GM23338 (cell line): ENCODE data around the gene SH3RF3. TPM values are rescaled to one million over a fixed set of nuclear protein-coding genes. Genes with fewer than 3 reads are reported as not detected.

ENCODE experiments used
- ATAC-seq: fragments of 200-7000 bp; cut with Tn5 transposase; 3 replicates; pipeline ENCODE4 v1.9.1; 2020
- DNase-seq: peaks from one replicate; pipeline ENCODE4 v3.0.0-alpha.2; 2015; ENCODE audit warnings: low spot score
- H2AFZ ChIP-seq: fragments of 200-600 bp; sonication (generic); 2 replicates; pipeline ENCODE4 v1.8.0; 2016; ENCODE audit warnings: antibody characterized with exemption, mild to moderate bottlenecking, moderate library complexity
- H3F3A ChIP-seq: fragments of 200-600 bp; sonication (generic); replicated peaks from 2 replicates; pipeline ENCODE4 v1.8.0; 2017; ENCODE audit warnings: antibody characterized with exemption, mixed run types, low read depth
- H3K27ac ChIP-seq: fragments of 200-600 bp; sonication (generic); 2 replicates; pipeline ENCODE4 v1.6.1; 2016; ENCODE audit warnings: low read depth
- H3K27me3 ChIP-seq: fragments of 200-600 bp; sonication (generic); 2 replicates; pipeline ENCODE4 v1.8.0; 2016; ENCODE audit warnings: mild to moderate bottlenecking, mixed run types, moderate library complexity; ENCODE audit not compliant: insufficient read depth
- H3K36me3 ChIP-seq: fragments of 200-600 bp; sonication (generic); 2 replicates; pipeline ENCODE4 v1.8.0; 2016; ENCODE audit warnings: mild to moderate bottlenecking; ENCODE audit not compliant: insufficient read depth
- H3K4me1 ChIP-seq: fragments of 200-600 bp; sonication (generic); 2 replicates; pipeline ENCODE4 v1.8.0; 2016; ENCODE audit warnings: mild to moderate bottlenecking, moderate library complexity; ENCODE audit not compliant: insufficient read depth
- H3K4me2 ChIP-seq: fragments of 200-600 bp; sonication (generic); 2 replicates; pipeline ENCODE4 v1.7.1; 2017; ENCODE audit warnings: mixed run types
- H3K4me3 ChIP-seq: fragments of 200-600 bp; sonication (generic); 2 replicates; pipeline ENCODE4 v1.6.1; 2016; ENCODE audit warnings: mixed run types
- H3K79me2 ChIP-seq: fragments of 200-600 bp; sonication (generic); replicated peaks from 2 replicates; pipeline ENCODE4 v1.8.0; 2017; ENCODE audit warnings: mild to moderate bottlenecking; ENCODE audit not compliant: insufficient read depth
- H3K9me2 ChIP-seq: fragments of 200-600 bp; sonication (generic); 2 replicates; pipeline ENCODE4 v1.8.0; 2017; ENCODE audit not compliant: insufficient read depth
- H4K20me1 ChIP-seq: fragments of 200-600 bp; sonication (generic); replicated peaks from 2 replicates; pipeline ENCODE4 v1.8.0; 2017; ENCODE audit warnings: mild to moderate bottlenecking; ENCODE audit not compliant: insufficient read depth
- H3K27ac Mint-ChIP-seq: 2 replicates; pipeline ENCODE4 v1.8.0; 2020; ENCODE audit warnings: inconsistent platforms, mild to moderate bottlenecking, moderate library complexity, mixed read lengths
- H3K27me3 Mint-ChIP-seq: 3 replicates; pipeline ENCODE4 v1.8.0; 2022; ENCODE audit warnings: low read depth, mild to moderate bottlenecking, moderate library complexity, mixed read lengths, inconsistent platforms; ENCODE audit not compliant: insufficient read depth, poor library complexity
- H3K36me3 Mint-ChIP-seq: 3 replicates; pipeline ENCODE4 v1.8.0; 2021; ENCODE audit warnings: low read depth, mild to moderate bottlenecking, inconsistent platforms, moderate library complexity, mixed read lengths
- H3K4me1 Mint-ChIP-seq: 3 replicates; pipeline ENCODE4 v1.8.0; 2020; ENCODE audit warnings: mild to moderate bottlenecking, inconsistent platforms, mixed read lengths
- H3K4me3 Mint-ChIP-seq: 3 replicates; pipeline ENCODE4 v1.8.0; 2021; ENCODE audit warnings: moderate library complexity, mild to moderate bottlenecking, inconsistent platforms, mixed read lengths
- H3K9me3 Mint-ChIP-seq: 3 replicates; pipeline ENCODE4 v1.8.0; 2020; ENCODE audit warnings: moderate library complexity, mild to moderate bottlenecking, inconsistent platforms, mixed read lengths
- CREB1 ChIP-seq: fragments of 250-450 bp; sonication (Bioruptor Pico); IDR thresholded peaks from 2 replicates; pipeline ENCODE4 v1.5.0; 2020; ENCODE audit warnings: low read depth, mild to moderate bottlenecking, moderate library complexity
- EZH2 ChIP-seq: fragments of 200-600 bp; sonication (generic); IDR thresholded peaks from one replicate; pipeline ENCODE4 v1.8.0; 2017; ENCODE audit warnings: antibody characterized with exemption, mild to moderate bottlenecking, low read depth; ENCODE audit not compliant: unreplicated experiment
- POLR2AphosphoS5 ChIP-seq: IDR thresholded peaks from 2 replicates; pipeline ENCODE4 v1.6.1; 2016; ENCODE audit warnings: antibody characterized with exemption, low read depth
- STAT1 ChIP-seq: IDR thresholded peaks from one replicate; pipeline ENCODE4 v1.6.1; 2016; ENCODE audit warnings: antibody characterized with exemption; ENCODE audit not compliant: unreplicated experiment
- ZNF114 ChIP-seq: fragments of 250-450 bp; sonication (Bioruptor Pico); IDR thresholded peaks from 2 replicates; pipeline ENCODE4 v1.5.0; 2020; ENCODE audit warnings: mild to moderate bottlenecking, moderate library complexity
- ZNF331 ChIP-seq: fragments of 250-450 bp; sonication (Bioruptor Pico); IDR thresholded peaks from 2 replicates; pipeline ENCODE4 v1.5.0; 2020; ENCODE audit warnings: low read depth, mild to moderate bottlenecking, moderate library complexity
- polyA plus RNA-seq: library from polyadenylated mRNA; unstranded; fragments of >200 nt; fragmentation: Nextera tagmentation; extraction: Ambion mirVana; gene quantifications from 2 replicates; pipeline ENCODE4 v1.2.1, GENCODE V29; 2016
- total RNA-seq: library from RNA; depleted of rRNA; stranded (reverse); fragments of >200 nt; shearing (Covaris generic); gene quantifications from 2 replicates; pipeline ENCODE4 v1.2.3, GENCODE V29; 2014
- TF ChIP-seq, protein P1 (sequence below), 2 experiments: fragments of 200-600 bp in 1 of 2; sonication (generic) in 1 of 2; conservative IDR thresholded peaks; 2 replicates each; pipeline versions ENCODE4 v1.5.1 to v1.6.1; 2016 to 2017; ENCODE audit warnings: antibody characterized with exemption in 2 of 2, low read depth in 2 of 2, mild to moderate bottlenecking in 2 of 2, moderate library complexity in 1 of 2
- TF ChIP-seq, protein P2 (sequence below): IDR thresholded peaks from 2 replicates; pipeline ENCODE4 v1.6.1; 2016; ENCODE audit warnings: antibody characterized with exemption
- TF ChIP-seq, protein P3 (sequence below): fragments of 250-450 bp; sonication (Bioruptor Pico); IDR thresholded peaks from 2 replicates; pipeline ENCODE4 v1.5.0; 2020; ENCODE audit warnings: mild to moderate bottlenecking, moderate library complexity
- TF ChIP-seq, protein P4 (sequence below): IDR thresholded peaks from one replicate; pipeline ENCODE4 v1.6.1; 2018; ENCODE audit warnings: antibody characterized with exemption; ENCODE audit not compliant: unreplicated experiment

Gene SH3RF3
- total and polyA plus RNA-seq, 2 experiments from 2014 or later: 0.11 to 0.63 TPM

DNA sequence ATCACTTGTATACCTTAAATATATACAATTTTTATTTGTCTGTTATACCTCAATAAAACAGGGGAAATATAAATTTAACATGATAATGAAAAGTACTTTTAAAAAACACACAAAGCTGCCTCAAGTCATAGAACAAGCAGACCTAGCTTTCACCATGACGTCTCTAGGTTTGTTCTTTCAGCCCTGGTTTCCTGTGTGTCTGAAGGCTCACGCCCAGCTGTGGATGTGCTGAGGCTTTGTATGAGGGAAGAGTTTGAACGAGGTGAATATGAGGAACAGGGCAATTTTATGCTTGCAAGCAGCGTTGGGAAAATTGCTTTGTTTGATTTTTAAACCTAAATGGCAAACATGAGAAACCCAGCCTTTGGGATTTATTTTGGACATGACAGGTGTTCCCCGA is 15.3 kb downstream of the SH3RF3 start:
- Histone ChIP-seq H3K27me3 (no peaks in the 10 kb centered on the region), H3K4me3 (no peak overlapping the region), H3K9me2 (no peaks in the 10 kb centered on the region), H4K20me1 (no peaks in the 10 kb centered on the region), H3K36me3 (no peaks in the 10 kb centered on the region), H3K4me2 (no peak overlapping the region), H3K4me1 (no peaks in the 10 kb centered on the region), H3K79me2 (no peaks in the 10 kb centered on the region), H2AFZ (no peak overlapping the region), H3K27ac (no peak overlapping the region), H3F3A (no peaks in the 10 kb centered on the region)
- TF ChIP-seq, protein P1, sequence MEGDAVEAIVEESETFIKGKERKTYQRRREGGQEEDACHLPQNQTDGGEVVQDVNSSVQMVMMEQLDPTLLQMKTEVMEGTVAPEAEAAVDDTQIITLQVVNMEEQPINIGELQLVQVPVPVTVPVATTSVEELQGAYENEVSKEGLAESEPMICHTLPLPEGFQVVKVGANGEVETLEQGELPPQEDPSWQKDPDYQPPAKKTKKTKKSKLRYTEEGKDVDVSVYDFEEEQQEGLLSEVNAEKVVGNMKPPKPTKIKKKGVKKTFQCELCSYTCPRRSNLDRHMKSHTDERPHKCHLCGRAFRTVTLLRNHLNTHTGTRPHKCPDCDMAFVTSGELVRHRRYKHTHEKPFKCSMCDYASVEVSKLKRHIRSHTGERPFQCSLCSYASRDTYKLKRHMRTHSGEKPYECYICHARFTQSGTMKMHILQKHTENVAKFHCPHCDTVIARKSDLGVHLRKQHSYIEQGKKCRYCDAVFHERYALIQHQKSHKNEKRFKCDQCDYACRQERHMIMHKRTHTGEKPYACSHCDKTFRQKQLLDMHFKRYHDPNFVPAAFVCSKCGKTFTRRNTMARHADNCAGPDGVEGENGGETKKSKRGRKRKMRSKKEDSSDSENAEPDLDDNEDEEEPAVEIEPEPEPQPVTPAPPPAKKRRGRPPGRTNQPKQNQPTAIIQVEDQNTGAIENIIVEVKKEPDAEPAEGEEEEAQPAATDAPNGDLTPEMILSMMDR (conservative IDR thresholded peaks at IDR 0.05; ENCODE audit: low read depth in 2 of 2): no peak
- TF ChIP-seq STAT1 (no peak), POLR2AphosphoS5 (no peak), EZH2 (no peak), CREB1 (CRISPR knock-in tag) (no peak), ZNF331 (CRISPR knock-in tag) (no peak)
- TF ChIP-seq, protein P2, sequence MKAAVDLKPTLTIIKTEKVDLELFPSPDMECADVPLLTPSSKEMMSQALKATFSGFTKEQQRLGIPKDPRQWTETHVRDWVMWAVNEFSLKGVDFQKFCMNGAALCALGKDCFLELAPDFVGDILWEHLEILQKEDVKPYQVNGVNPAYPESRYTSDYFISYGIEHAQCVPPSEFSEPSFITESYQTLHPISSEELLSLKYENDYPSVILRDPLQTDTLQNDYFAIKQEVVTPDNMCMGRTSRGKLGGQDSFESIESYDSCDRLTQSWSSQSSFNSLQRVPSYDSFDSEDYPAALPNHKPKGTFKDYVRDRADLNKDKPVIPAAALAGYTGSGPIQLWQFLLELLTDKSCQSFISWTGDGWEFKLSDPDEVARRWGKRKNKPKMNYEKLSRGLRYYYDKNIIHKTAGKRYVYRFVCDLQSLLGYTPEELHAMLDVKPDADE: no peak
- Mint-ChIP-seq H3K27ac (no peak overlapping the region), H3K4me3 (no peak overlapping the region), H3K27me3 (peaks cover 1% of the 10 kb centered on the region), H3K9me3 (no peaks in the 10 kb centered on the region), H3K36me3 (no peaks in the 10 kb centered on the region), H3K4me1 (no peaks in the 10 kb centered on the region)
- ATAC-seq (no peak), DNase-seq (no peak)

DNA sequence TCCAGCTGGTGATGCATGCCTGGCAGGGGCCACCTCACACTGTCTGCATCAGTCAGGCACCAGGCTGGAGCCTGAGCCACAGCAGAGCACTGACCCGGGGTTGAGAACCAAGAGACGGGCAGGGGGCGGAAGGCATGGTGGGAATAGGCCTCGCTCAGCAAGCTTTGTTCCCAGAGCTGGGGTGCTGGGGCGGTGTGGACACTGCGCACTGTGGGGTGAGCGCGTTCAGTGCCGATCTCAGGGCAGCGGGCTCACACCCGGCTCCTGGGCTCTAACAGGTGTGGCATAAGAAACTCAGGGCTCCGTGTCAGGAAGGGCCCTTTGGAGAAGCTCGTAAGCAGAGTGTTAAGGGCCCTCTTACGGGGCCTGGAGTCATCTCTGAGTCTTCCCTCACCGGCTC is 15.7 kb downstream of the SH3RF3 start:
- no peak overlapping the region for H2AFZ ChIP-seq
- Mint-ChIP-seq H3K9me3 (no peaks in the 10 kb centered on the region), H3K27ac (no peak overlapping the region), H3K36me3 (no peaks in the 10 kb centered on the region), H3K4me3 (no peak overlapping the region), H3K4me1 (no peaks in the 10 kb centered on the region), H3K27me3 (peaks cover 1% of the 10 kb centered on the region)
- H4K20me1 ChIP-seq: no peaks in the 10 kb centered on the region
- H3K27me3 ChIP-seq: no peaks in the 10 kb centered on the region
- ATAC-seq (no peak), DNase-seq (no peak)
- no peaks in the 10 kb centered on the region for H3K79me2 ChIP-seq
- no peaks in the 10 kb centered on the region for H3K4me1 ChIP-seq
- H3K27ac ChIP-seq: no peak overlapping the region
- H3K36me3 ChIP-seq: no peaks in the 10 kb centered on the region
- H3K9me2 ChIP-seq: no peaks in the 10 kb centered on the region
- H3K4me3 ChIP-seq: no peak overlapping the region
- H3K4me2 ChIP-seq: no peak overlapping the region
- no peaks in the 10 kb centered on the region for H3F3A ChIP-seq
- no peak for TF ChIP-seq CREB1 (CRISPR knock-in tag)
- no peak for TF ChIP-seq ZNF331 (CRISPR knock-in tag)
- TF ChIP-seq, protein P3, sequence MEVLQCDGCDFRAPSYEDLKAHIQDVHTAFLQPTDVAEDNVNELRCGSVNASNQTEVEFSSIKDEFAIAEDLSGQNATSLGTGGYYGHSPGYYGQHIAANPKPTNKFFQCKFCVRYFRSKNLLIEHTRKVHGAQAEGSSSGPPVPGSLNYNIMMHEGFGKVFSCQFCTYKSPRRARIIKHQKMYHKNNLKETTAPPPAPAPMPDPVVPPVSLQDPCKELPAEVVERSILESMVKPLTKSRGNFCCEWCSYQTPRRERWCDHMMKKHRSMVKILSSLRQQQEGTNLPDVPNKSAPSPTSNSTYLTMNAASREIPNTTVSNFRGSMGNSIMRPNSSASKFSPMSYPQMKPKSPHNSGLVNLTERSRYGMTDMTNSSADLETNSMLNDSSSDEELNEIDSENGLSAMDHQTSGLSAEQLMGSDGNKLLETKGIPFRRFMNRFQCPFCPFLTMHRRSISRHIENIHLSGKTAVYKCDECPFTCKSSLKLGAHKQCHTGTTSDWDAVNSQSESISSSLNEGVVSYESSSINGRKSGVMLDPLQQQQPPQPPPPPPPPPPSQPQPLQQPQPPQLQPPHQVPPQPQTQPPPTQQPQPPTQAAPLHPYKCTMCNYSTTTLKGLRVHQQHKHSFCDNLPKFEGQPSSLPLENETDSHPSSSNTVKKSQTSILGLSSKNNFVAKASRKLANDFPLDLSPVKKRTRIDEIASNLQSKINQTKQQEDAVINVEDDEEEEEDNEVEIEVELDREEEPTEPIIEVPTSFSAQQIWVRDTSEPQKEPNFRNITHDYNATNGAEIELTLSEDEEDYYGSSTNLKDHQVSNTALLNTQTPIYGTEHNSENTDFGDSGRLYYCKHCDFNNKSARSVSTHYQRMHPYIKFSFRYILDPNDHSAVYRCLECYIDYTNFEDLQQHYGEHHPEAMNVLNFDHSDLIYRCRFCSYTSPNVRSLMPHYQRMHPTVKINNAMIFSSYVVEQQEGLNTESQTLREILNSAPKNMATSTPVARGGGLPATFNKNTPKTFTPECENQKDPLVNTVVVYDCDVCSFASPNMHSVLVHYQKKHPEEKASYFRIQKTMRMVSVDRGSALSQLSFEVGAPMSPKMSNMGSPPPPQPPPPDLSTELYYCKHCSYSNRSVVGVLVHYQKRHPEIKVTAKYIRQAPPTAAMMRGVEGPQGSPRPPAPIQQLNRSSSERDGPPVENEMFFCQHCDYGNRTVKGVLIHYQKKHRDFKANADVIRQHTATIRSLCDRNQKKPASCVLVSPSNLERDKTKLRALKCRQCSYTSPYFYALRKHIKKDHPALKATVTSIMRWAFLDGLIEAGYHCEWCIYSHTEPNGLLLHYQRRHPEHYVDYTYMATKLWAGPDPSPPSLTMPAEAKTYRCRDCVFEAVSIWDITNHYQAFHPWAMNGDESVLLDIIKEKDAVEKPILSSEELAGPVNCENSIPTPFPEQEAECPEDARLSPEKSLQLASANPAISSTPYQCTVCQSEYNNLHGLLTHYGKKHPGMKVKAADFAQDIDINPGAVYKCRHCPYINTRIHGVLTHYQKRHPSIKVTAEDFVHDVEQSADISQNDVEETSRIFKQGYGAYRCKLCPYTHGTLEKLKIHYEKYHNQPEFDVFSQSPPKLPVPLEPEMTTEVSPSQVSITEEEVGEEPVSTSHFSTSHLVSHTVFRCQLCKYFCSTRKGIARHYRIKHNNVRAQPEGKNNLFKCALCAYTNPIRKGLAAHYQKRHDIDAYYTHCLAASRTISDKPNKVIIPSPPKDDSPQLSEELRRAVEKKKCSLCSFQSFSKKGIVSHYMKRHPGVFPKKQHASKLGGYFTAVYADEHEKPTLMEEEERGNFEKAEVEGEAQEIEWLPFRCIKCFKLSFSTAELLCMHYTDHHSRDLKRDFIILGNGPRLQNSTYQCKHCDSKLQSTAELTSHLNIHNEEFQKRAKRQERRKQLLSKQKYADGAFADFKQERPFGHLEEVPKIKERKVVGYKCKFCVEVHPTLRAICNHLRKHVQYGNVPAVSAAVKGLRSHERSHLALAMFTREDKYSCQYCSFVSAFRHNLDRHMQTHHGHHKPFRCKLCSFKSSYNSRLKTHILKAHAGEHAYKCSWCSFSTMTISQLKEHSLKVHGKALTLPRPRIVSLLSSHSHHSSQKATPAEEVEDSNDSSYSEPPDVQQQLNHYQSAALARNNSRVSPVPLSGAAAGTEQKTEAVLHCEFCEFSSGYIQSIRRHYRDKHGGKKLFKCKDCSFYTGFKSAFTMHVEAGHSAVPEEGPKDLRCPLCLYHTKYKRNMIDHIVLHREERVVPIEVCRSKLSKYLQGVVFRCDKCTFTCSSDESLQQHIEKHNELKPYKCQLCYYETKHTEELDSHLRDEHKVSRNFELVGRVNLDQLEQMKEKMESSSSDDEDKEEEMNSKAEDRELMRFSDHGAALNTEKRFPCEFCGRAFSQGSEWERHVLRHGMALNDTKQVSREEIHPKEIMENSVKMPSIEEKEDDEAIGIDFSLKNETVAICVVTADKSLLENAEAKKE: no peak
- TF ChIP-seq, protein P4, sequence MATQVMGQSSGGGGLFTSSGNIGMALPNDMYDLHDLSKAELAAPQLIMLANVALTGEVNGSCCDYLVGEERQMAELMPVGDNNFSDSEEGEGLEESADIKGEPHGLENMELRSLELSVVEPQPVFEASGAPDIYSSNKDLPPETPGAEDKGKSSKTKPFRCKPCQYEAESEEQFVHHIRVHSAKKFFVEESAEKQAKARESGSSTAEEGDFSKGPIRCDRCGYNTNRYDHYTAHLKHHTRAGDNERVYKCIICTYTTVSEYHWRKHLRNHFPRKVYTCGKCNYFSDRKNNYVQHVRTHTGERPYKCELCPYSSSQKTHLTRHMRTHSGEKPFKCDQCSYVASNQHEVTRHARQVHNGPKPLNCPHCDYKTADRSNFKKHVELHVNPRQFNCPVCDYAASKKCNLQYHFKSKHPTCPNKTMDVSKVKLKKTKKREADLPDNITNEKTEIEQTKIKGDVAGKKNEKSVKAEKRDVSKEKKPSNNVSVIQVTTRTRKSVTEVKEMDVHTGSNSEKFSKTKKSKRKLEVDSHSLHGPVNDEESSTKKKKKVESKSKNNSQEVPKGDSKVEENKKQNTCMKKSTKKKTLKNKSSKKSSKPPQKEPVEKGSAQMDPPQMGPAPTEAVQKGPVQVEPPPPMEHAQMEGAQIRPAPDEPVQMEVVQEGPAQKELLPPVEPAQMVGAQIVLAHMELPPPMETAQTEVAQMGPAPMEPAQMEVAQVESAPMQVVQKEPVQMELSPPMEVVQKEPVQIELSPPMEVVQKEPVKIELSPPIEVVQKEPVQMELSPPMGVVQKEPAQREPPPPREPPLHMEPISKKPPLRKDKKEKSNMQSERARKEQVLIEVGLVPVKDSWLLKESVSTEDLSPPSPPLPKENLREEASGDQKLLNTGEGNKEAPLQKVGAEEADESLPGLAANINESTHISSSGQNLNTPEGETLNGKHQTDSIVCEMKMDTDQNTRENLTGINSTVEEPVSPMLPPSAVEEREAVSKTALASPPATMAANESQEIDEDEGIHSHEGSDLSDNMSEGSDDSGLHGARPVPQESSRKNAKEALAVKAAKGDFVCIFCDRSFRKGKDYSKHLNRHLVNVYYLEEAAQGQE: no peak
- no peak for TF ChIP-seq ZNF114 (CRISPR knock-in tag)
- no peak for TF ChIP-seq POLR2AphosphoS5
